ENCODE results near the gene ATP2A3.
A peak's percentile ranks its signal among the peaks of the same experiment; 100 is the strongest.

Gene ATP2A3

DNA sequence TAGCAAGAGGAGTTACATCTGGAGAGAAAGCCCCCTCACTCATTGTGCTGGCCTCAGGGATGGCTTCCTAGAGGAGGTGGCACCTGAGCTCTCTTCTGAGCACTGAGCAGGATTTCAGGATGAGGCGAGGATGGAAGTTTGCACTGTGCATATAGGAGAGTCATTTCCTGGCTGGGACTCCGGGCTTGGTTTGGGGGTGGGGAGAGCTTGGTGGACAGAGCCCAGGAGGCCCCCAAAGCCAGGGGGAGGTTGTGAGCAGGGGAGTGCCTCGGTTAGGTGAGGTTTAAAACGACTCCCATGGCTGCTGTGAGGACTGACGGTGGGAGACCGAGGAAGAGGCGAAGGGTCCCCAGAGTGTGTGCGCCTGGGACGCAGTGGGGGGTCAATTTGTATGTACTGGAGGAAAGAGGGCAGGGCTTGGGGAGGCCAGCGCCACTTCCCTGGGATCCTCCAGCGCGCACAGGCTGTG, 72.6 kb downstream of the ATP2A3 start:
- H3K9me3 Mint-ChIP-seq, result no peaks in the 10 kb centered on the region
- DNase-seq (ENCODE audit: low spot score in 2 of 2) (no peak), ATAC-seq (ENCODE audit: low read depth) (no peak)
- peaks cover 43% of the 10 kb centered on the region for H3K4me1 Mint-ChIP-seq
- no peaks in the 10 kb centered on the region for H3K36me3 Mint-ChIP-seq
- peak overlapping the region; percentile 76 for H3K27ac Mint-ChIP-seq
- H3K4me3 Mint-ChIP-seq, result peak overlapping the region; percentile 73
- no peaks in the 10 kb centered on the region for H3K27me3 Mint-ChIP-seq

DNA sequence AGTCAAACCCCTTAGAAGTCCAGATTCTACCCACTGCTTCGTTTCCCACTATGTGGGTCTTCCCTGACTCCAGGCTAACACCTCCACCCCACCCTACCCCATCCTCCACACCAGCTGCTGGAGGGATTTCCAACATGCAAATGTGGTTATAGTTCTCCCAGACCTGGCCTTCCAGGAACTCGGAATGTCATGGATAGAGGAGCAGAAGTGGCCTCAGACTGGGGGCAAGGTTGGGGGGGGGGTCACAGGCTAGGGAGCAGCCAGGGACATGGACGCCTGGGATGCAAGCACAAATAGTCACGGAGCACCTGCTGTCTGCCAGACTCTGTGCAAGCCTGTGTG, 73.4 kb downstream of the ATP2A3 start:
- H3K4me1 Mint-ChIP-seq, result peaks cover 48% of the 10 kb centered on the region
- no peaks in the 10 kb centered on the region for H3K9me3 Mint-ChIP-seq
- ATAC-seq (ENCODE audit: low read depth), result no peak
- H3K36me3 Mint-ChIP-seq, result no peaks in the 10 kb centered on the region
- no peaks in the 10 kb centered on the region for H3K27me3 Mint-ChIP-seq
- H3K27ac Mint-ChIP-seq, result peak overlapping the region; percentile 76
- no peak for DNase-seq (ENCODE audit: low spot score in 2 of 2)
- peak overlapping the region; percentile 73 for H3K4me3 Mint-ChIP-seq

DNA sequence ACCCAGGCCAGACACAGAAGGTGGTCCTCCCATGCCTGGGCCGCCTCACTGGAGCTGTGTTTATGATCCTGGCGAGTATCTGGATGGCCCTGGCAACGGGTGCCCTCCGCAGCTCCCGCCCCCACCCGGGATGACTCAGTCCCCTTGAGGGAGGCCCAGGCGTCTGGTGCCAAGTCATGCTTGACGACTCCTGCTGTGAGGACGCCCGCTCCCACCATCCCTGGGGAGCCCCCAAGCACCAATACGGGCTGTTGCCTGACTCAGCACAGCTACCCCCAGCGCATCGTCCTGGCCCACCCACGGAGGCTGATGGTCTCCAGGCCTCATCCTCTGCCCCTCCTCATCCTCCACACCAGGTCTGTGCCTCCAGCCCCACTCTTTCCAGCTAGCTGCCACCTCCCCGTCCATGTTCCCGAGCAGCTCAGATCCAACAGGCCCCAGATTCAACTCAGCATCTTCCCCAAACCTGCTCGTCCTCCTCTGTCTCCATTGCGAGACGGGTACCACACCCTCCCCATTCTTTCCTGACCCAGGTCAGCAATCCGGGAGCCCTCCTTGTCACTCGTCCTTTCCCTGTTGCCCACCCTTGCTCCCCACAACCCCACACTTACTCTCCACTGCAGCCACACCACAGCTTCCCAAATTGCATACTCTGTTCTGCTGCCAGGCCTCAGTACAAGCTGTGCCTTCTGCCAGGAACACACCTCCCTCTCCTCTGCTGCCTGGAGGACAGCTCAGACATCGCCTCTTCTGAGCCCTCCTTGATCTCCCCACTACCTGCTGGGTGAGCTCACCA, 74.0 kb downstream of the ATP2A3 start:
- Mint-ChIP-seq H3K36me3 (no peaks in the 10 kb centered on the region), H3K4me1 (peaks cover 48% of the 10 kb centered on the region), H3K4me3 (no peak overlapping the region), H3K9me3 (no peaks in the 10 kb centered on the region), H3K27ac (peak overlapping the region; percentile 56), H3K27me3 (no peaks in the 10 kb centered on the region)
- no peak for ATAC-seq (ENCODE audit: low read depth)
- no peak for DNase-seq (ENCODE audit: low spot score in 2 of 2)

DNA sequence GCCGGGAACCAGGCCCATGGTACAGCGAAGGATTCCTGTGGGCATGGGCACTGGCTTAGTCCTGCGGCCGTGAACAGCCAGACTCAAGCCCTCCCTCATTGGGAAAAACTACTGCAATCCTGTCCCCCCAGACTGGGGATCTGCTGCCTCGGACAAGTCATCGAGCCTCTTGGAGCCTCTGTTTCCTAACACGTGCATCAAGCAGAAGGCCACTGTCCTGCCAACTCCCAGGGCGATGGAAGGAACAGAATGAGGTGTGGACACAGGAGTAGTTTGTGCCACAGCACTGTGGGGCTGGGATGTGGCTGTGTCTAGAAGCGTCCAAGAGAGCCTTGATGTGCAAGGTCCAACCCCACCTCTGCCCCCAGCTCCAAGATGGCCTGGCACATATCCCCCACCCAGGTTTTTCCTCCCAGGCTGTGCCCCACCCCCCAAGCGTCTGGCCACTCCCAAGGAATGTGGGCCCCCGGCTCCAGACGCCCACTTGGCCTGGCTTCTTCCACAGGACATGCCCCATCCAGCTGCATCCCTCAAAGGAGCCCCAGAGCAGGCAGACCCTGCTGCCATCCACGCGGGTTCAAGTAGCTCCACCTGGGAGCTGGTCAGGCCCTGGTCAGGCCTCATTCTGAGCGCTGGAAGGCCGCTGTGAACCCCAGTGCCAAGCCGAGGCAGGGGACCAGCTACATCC, 74.8 kb downstream of the ATP2A3 start:
- H3K4me3 Mint-ChIP-seq, result no peak overlapping the region
- no peaks in the 10 kb centered on the region for H3K9me3 Mint-ChIP-seq
- H3K27ac Mint-ChIP-seq, result no peak overlapping the region
- DNase-seq (ENCODE audit: low spot score in 2 of 2), result no peak
- H3K4me1 Mint-ChIP-seq, result peaks cover 43% of the 10 kb centered on the region
- no peak for ATAC-seq (ENCODE audit: low read depth)
- H3K27me3 Mint-ChIP-seq, result no peaks in the 10 kb centered on the region
- no peaks in the 10 kb centered on the region for H3K36me3 Mint-ChIP-seq

DNA sequence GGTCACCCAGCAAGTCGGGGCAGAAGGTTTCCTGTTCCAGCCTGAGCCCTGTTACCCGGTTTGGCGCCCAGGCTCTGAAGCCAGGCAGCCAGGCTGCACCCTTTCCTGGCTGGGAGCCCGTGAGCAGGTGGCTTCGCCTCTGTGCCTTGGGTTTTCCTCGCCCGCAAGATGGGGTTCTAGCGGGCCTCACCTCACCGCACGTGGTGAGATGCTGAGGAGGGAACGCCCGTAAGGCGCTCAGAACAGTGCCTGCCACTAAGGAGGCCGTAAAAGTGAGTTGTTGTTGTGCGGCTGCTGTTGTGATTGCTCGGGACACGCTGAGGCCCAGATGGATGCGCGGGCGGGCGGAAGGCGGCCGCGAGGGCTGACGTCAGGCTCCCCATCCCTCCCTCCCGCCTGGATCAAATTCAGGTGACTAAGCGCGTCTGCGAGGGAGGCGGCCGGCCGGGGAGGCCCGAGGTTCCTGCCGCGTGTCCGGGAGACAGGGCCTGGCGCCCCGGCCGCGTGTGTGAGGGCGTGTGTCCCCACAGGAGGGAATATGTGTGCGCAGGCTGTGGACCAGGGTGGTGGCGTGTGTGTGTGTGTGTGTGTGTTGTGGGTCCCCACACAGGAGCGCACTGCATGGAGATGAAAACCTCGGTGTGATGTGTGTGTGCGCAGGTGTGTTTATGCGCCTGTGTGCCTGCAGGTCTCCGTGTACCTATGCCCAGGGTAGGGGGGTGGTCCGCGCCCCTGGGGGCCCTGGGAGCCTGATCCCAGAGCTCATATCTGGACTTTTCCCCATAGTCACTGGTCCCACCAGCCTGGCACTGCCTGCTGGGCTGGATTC, 75.7 kb downstream of the ATP2A3 start:
- no peaks in the 10 kb centered on the region for H3K36me3 Mint-ChIP-seq
- H3K4me1 Mint-ChIP-seq, result peaks cover 35% of the 10 kb centered on the region
- no peaks in the 10 kb centered on the region for H3K9me3 Mint-ChIP-seq
- no peak for ATAC-seq (ENCODE audit: low read depth)
- H3K27me3 Mint-ChIP-seq, result no peaks in the 10 kb centered on the region
- H3K27ac Mint-ChIP-seq, result no peak overlapping the region
- no peak overlapping the region for H3K4me3 Mint-ChIP-seq
- no peak for DNase-seq (ENCODE audit: low spot score in 2 of 2)

DNA sequence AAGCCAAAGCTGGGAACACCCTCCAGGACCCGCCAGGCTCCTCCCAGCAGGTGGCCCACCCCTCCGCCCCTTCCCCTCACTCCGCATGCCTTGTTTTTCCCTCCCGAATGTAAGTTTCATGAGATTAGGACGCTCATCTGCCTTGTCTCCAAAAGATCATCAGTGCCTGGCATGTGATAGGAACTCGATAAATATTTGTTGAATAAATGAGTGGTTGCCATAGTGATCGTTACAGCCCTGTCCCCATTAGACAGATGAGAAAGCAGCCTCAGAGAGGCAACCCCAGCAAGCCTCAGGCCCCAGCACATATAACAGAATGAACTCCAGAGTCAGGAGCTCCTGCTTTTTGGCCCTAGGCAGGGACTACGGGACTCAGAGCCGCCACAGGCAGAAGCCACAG, 76.4 kb downstream of the ATP2A3 start:
- Mint-ChIP-seq H3K4me3 (no peak overlapping the region), H3K27me3 (no peaks in the 10 kb centered on the region), H3K27ac (peak overlapping the region; percentile 90), H3K4me1 (peaks cover 32% of the 10 kb centered on the region), H3K36me3 (no peaks in the 10 kb centered on the region), H3K9me3 (no peaks in the 10 kb centered on the region)
- no peak for DNase-seq (ENCODE audit: low spot score in 2 of 2)
- ATAC-seq (ENCODE audit: low read depth), result no peak

DNA sequence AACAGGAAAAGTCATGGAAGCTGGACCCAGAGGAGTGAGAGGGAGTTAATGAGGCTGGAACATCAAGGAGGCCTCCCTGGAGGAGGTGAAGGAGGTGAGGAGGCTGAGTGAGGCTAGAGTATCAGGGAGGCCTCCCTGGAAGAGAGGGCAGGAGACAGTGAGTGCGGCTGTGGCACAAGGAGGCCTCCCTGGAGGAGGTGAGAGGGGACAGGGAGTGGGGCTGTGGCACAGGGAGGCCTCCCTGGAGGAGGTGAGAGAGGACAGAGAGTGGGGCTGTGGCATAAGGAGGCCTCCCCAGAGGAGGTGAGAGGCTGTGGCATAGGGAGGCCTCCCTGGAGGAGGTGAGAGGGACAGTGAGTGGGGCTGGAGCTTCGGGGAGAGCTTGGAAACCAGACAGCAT, 76.8 kb downstream of the ATP2A3 start:
- ATAC-seq (ENCODE audit: low read depth) (no peak), DNase-seq (ENCODE audit: low spot score in 2 of 2) (no peak)
- Mint-ChIP-seq H3K4me3 (peak overlapping the region; percentile 69), H3K4me1 (peaks cover 32% of the 10 kb centered on the region), H3K36me3 (no peaks in the 10 kb centered on the region), H3K27ac (peak overlapping the region; percentile 90), H3K9me3 (no peaks in the 10 kb centered on the region), H3K27me3 (no peaks in the 10 kb centered on the region)

DNA sequence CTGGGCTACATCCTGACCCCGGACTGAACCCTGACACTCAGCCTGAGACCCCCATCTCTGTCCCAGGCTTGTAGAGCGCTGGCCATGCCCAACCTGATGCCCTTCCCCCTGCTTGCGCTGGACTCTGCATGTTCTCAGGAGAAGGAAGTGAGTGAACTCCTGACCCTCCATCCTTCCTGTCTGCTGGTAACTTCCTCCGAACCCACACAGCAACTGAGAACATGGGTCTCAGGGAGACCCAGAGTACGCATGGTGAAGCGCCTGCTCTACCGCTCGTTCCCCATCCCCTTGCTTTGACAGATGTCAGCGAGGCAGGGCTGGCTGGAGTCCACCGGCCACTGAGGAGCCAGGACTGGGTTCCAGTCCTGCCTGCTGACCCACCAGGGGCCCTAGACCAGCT, 77.5 kb downstream of the ATP2A3 start:
- Mint-ChIP-seq H3K27me3 (no peaks in the 10 kb centered on the region), H3K9me3 (no peaks in the 10 kb centered on the region), H3K4me1 (peaks cover 29% of the 10 kb centered on the region), H3K4me3 (peak overlapping the region; percentile 69), H3K36me3 (no peaks in the 10 kb centered on the region), H3K27ac (peak overlapping the region; percentile 90)
- ATAC-seq (ENCODE audit: low read depth) (peak; percentile 82), DNase-seq (ENCODE audit: low spot score in 2 of 2) (no peak)

DNA sequence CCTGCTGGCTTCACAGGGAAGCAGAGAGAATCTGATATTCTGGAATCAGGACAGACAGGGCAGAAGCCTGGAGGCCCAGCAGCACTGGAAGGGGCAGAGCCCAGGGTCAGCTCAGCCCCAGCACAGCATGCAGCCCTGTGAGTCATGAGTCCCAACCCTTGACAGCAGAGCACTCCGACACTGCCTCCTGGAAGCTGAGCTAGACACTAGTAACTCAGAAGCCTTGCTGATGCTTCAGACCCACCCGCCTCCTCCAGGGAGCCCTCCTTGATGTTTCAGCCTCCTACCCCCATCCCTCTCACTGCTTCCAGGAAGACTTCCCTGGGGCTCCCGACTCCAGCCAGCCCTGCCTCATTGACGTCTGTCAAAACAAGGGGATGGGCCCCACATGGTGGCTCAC, 78.3 kb downstream of the ATP2A3 start:
- Mint-ChIP-seq H3K4me3 (no peak overlapping the region), H3K36me3 (no peaks in the 10 kb centered on the region), H3K9me3 (no peaks in the 10 kb centered on the region), H3K27ac (no peak overlapping the region), H3K27me3 (no peaks in the 10 kb centered on the region), H3K4me1 (peaks cover 22% of the 10 kb centered on the region)
- ATAC-seq (ENCODE audit: low read depth) (no peak), DNase-seq (ENCODE audit: low spot score in 2 of 2) (no peak)

DNA sequence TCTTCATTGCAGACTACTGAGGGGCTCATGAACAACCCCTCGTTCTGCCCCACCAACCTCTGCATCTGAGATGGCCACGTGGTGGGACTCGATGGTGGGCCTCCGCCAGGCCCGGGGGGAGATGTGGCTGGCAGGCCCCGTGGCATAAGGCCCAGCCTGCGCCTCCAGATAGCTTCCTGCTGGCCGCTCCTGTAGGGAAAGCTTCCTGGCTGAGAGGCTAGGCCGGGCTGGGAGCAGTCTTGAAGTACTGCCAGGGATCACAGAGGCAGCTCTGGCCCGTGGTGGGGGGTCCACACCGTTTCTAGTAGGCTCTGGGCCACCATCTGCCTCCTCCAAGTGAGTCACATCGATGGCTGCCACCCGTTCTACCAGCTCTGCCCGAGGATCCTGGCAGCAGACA, 79.0 kb downstream of the ATP2A3 start:
- H3K27ac Mint-ChIP-seq, result peak overlapping the region; percentile 18
- H3K27me3 Mint-ChIP-seq, result no peaks in the 10 kb centered on the region

DNA sequence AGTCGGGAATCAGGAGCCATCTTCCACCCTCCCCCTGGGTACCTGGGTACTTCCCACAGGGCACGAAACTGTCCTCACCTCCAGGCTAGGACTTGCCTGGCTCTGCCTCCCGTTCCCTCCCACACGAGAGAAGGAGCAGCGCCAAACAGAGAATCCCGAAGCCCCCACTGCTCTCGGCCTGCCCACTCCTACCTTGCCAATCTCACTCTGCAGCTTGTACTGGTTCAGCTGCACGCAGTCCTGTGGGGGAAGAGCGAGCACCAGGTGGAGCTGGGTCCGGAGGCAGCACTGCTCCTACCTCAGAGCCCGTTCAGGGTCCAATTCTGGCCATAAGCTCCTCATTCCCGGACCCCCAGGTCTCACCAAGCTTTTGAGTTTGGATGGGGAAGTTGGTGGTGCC, 80.0 kb downstream of the ATP2A3 start:
- no peaks in the 10 kb centered on the region for H3K36me3 Mint-ChIP-seq
- DNase-seq (ENCODE audit: low spot score in 2 of 2), result no peak
- H3K27ac Mint-ChIP-seq, result no peak overlapping the region
- H3K4me3 Mint-ChIP-seq, result no peak overlapping the region
- peaks cover 15% of the 10 kb centered on the region for H3K4me1 Mint-ChIP-seq
- no peaks in the 10 kb centered on the region for H3K27me3 Mint-ChIP-seq
- no peak for ATAC-seq (ENCODE audit: low read depth)
- H3K9me3 Mint-ChIP-seq, result no peaks in the 10 kb centered on the region

More for the DNA sequence above, 79.0 kb downstream of the ATP2A3 start:
- H3K36me3 Mint-ChIP-seq, result no peaks in the 10 kb centered on the region
- no peak for ATAC-seq (ENCODE audit: low read depth)
- DNase-seq (ENCODE audit: low spot score in 2 of 2), result no peak
- peaks cover 16% of the 10 kb centered on the region for H3K4me1 Mint-ChIP-seq
- H3K9me3 Mint-ChIP-seq, result no peaks in the 10 kb centered on the region
- no peak overlapping the region for H3K4me3 Mint-ChIP-seq

DNA sequence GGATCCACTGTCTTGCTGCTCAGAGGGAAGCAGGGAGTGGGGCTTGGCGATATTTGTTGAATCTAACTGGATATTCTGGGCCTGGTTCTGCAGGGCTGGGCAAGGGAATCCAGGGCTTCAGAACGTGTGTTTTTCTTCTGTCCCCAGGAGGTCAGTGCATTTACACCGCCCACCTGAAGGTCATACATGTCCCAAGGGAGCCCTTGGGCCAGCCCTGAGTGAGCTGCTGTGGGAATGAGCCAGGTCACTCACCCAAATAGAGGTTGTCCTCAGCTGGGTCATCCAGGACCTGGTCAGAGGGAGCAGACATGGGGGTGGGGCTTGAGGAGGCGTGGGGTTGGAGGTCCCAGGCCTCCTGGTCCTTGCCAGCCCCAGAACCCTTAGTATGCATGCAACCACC, 82.0 kb downstream of the ATP2A3 start:
- H3K4me3 Mint-ChIP-seq, result no peak overlapping the region
- no peaks in the 10 kb centered on the region for H3K36me3 Mint-ChIP-seq
- H3K9me3 Mint-ChIP-seq, result no peaks in the 10 kb centered on the region
- no peak overlapping the region for H3K27ac Mint-ChIP-seq
- no peak for DNase-seq (ENCODE audit: low spot score in 2 of 2)
- H3K4me1 Mint-ChIP-seq, result peaks cover 11% of the 10 kb centered on the region
- ATAC-seq (ENCODE audit: low read depth), result no peak
- H3K27me3 Mint-ChIP-seq, result no peaks in the 10 kb centered on the region

DNA sequence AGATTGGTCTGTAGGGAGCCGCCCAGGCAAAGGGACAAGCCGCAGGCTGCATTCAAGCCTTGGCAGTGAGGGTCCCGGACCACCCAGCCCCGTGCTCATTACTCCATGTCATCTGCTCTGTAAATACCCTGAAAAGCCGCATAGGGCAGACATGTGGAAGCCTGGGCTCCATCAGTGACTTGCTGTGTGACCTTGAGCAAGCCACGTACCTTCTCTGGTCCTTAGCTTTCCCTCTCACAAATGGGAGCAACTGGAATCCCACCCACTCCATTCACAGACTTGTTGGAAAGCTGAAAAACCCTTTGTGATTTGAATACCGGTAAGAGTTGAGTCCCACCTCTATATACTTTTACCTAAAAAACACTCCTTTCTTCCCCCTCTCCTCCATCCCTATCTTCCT, 83.3 kb downstream of the ATP2A3 start:
- H3K9me3 Mint-ChIP-seq, result no peaks in the 10 kb centered on the region
- H3K27ac Mint-ChIP-seq, result no peak overlapping the region
- ATAC-seq (ENCODE audit: low read depth), result no peak
- H3K36me3 Mint-ChIP-seq, result no peaks in the 10 kb centered on the region
- H3K27me3 Mint-ChIP-seq, result no peaks in the 10 kb centered on the region
- H3K4me3 Mint-ChIP-seq, result no peak overlapping the region
- H3K4me1 Mint-ChIP-seq, result no peaks in the 10 kb centered on the region
- no peak for DNase-seq (ENCODE audit: low spot score in 2 of 2)

Measured in memory B cell (primary cell).